ENCODE data around the gene CHD5.

CHD5 gene

DNA sequence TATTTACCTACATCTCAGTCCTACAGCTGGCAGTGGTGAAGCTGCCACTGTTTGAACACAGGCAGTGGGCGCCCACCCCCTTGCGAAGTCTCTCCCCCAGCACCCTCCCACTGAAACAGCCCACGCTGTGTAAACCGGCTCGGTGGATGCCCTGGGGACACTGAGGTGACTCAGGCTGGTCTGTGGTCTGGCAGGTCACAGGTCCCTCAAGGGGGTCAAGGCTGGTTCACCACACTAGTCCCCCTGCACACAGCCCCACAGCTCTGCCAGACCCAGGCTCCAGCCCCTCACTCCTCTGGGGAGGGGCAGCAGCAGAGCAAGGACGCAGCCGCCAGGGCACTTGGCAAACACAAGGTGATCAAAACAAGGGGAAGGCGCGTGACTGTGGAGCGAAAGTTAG, 7.6 kb downstream of the CHD5 start:
- DNase-seq (ENCODE audit: low read depth), result no peak

DNA sequence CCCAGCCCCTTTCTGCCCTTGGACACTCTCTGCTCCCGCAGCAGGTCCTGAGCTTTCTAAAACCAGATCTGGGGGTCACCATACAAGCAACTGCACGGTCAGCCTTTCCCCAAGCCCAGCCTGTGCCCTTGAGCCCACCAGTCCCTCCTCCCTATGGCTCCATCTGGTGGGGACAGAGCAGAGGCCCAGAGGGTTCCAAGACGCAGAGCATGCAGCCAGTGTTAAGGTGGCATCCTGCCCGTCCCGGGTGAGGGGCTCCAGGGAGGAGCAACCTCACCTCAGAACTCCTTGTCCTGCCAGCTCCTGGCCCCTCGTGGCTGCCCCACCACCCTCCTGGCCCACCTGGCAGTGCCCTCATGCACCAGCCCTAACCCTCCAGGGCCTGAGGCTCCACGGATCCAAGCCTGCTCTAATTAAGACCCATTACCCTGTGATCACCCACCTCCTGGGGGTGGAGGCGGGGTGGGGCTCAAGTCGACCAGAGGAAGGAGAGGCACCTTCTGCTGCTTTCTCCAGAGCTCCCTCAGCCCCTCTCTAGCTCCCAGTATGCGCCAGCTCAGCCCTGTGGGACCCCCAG, 8.5 kb downstream of the CHD5 start:
- no peak for DNase-seq (ENCODE audit: low read depth)

DNA sequence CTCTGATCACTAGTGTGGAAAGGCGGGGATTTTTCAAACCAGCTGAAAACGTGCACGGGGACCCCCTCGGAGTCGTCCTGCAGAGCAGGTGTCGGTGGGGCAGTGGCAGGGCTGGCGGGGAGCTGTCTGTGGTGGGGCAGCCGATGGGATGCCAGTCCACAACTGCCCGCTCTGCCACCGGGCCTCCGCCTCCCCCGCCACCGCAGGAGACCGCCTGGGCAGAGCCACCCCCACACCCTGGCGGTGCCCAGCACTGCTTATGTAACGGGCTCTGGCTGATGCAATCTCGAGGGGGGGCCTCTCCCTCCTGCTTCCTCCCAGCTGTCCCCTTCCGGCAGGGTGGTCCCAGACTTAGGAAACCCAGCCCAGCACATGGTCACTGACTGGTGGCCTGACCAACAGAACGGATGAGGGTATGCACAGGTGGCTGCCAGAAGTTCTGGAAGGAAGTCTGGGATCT, 9.3 kb downstream of the CHD5 start:
- no peak for DNase-seq (ENCODE audit: low read depth)

DNA sequence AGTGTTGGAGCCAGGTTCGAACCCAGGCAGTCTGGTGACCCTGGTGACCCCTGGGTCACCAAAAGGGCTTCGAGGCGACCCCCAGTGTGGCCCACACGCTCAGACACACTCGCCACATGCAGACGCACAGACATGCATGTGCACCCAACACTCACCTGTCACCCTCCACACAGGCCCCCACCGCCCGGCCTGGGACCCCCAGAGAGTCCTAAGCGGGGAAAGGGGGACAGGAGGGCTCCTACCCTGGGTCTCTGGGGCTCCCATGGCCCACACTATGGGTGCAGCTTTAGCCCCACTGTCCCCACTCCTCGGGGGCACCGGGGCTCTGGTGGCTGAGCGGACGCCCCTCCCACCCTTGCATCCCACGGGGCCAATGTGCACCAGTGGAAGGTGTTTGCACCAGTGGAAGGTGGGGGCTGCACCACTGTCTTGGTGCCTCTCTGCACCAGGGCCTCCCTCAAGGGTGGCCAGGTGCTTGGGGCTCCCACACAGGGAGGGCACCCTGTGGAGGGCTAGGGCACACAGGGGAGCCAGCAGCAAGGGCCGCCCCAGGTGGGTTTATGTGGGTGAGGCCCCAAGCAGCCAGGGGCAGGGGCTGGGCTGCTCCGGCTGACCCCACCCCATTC, 9.9 kb downstream of the CHD5 start:
- no peak for DNase-seq (ENCODE audit: low read depth)

DNA sequence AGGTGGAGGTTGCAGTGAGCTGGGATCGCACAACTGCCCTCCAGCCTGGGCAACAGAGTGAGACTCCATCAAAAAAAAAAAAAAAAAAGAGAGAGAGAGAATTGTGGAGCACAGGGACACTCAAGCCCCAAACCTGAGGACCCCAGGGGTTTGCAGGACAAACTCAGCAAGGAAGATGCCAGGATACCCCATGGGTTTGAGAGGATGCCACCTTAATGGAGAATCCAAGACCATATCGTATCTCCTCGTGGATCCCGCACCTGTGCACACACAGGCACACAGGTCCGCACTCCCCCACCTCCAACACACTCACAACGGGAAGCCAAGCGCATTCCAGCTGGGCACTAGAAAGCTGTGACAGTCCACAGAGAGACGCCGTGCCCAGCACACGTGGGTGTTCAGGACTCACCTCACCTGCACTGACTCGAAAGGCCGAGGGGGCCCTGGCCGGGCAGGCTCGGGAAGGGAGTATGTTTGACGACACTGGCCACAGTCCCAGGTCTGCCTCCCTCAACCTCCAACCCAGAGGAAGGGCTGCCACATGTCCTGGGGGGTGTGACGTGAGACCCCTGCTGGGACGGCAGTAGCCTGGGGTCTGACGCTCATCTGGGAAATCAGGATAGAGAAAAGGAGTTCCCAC, 11.1 kb downstream of the CHD5 start:
- DNase-seq (ENCODE audit: low read depth), result no peak

DNA sequence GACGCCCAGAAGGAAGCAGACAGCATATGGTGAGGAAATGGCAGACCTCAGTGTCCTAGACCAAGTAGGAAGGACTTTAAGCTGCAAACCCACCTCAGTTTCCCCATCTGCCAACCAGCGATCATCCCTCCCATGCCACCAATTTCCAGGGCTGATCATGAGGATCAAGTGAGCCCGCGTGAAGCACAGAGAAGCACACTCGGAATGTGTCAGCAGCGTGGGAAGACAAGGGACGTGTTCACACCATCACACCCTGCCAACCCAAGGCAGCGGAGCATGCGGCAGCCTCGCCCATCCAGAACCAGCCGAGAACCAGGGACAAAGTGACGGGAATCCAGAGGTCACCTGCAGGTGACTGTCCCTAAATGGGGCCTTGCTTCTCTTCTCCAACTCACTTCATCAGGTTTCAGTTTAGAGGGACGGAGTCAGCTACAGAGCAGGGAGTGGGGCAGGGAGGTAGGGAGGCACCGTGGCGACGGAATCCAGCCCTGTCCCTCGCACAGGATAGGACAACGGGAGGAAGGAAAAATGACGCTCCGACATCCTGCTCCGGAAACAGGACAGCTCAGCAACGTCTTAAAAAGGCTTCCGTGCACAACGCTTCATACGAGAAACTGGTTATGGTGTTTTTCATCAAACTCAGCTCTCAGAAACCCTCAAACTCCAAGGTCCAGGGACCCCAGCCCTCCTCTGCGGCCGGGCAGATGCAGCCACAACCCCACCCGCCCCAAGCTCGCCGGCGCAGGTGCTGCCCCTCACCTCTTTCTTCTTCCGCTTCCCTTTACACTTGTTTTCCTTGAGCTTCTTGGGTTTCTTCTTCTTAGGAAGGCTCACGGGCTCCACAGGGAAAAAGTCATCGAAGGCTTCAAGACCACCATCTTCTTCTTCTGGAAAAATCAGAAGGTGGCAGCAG, 12.5 kb downstream of the CHD5 start:
- DNase-seq (ENCODE audit: low read depth), result no peak

DNA sequence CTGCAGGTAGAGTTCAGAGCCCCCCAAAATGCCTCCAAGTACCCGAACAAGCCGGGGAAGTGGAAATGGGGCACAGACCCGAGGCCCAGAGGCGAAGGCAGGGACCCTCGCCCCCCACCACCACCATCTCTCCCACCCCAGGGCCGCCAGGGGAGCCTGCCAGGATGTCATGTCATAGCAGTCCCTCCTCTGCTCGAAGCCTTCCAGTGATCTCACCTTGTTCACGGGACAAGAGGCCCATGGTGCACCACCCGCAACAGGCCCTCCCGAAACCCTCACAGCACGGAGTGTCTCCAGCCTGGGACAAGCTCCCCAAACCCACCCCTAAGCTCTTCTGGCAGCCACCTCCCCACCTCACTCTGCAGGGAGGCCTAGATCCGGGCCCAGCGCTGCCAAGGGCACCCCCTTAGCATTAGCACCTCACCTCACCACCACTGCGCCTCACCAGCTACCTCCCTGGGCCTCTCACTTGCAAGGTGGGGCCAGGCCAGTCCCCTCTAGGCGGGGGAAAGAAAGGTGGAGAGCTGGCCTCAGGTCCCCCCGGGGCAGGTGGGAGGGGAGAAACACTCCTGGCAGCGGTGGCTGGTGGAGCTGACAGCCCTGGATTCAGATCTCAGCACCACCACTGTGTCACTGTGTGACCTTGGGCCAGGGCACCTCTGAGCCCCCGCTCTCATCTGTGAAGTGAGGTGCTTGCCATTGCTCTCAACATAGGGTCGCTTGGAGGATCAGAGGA, 13.3 kb downstream of the CHD5 start:
- DNase-seq (ENCODE audit: low read depth), result no peak

DNA sequence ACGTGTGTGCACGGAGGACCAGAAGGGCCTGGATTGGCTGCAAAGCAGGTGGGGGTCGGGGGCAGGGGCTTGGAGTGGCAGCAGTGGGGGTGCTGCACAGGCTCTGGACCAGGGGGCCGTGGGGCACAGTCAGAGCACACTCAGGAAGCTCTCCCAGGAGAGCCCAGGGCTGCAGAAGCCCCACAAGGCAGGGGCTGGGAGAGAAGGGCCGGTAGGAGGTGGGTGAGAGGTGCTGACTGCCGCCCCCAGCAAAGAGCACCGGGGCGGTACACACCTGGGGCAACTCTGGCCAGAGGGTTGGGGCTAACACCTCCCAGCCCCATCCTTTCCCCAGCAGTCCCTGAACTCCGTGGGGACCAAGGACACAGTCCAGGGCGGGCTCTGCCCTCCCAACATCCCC, 13.9 kb downstream of the CHD5 start:
- no peak for DNase-seq (ENCODE audit: low read depth)

DNA sequence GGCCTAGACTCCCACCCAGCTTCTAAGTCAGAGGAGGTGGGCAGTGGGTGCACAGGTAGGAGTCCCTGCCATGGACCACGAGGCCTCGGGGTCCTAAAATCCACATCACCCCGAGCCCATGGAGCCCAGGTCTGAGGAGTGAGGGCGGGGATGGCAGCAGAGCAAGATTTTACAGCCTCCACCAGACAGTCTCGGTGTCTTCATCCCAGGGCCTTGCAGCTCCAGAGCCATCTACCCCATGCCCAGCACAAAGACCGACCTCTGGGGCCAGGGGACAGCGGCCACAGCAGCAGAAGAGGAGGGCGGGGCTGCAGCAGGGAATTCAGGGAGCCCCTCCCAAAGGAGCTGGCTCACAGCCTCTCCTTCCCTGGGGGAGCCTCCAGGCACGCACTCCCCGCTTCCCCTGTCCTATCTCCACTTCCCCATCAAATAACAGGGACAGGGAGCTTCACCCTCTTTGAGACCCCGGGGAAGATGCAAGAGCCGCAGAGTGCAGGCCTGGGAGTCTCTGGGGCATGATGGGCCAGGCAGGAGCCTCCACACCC, 14.6 kb downstream of the CHD5 start:
- no peak for DNase-seq (ENCODE audit: low read depth)

DNA sequence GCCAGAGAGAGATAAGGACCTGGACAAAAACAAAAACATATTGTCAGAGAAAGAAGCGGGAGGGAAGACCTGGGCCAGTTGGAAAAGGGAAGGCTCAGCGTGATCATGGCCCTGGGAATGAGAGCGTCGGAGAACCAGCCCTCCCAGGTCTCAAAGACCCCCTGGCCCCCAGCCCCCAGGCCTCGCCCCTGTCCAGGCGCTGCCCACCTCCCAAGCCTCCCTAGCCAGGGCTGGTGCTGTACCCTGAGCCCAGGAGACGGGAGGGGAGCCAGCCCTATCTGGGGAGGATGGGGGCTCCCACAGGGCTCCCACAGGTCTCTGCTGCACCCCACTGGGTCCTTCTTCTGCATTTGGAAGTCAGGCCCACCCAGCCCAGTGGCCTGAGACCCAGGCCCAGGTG, 15.1 kb downstream of the CHD5 start:
- no peak for DNase-seq (ENCODE audit: low read depth)

DNA sequence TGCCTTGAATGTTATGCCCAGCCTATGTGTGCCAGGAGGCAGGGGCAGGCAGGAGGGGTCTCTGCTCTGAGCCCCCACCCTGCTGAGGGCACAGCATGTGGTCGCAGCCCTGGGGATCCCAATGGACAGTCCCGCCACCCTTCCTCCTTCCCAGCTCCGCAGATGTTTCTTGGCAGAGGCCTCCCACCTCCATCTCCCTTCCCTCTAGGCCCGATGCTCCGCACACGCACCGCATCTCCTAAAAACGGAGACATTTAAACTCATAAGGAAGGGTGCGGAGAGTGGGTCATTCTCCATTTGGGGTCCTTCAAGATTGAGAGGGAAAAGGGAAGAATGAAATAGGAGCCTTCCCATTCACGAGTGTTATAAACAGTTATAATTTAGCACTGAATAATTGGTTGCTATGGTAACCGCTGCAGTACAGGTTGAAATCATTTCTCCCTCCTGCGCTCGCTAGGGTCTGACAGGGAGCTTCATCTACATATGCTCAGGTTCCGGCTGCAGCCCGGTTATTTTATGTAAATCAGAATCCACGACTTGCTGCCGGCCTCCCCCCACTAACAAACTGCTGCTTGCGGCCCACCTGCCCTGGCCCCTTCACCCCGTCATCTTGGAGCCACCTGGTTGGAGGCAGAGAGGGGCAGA, 16.0 kb downstream of the CHD5 start:
- DNase-seq (ENCODE audit: low read depth), result no peak

DNA sequence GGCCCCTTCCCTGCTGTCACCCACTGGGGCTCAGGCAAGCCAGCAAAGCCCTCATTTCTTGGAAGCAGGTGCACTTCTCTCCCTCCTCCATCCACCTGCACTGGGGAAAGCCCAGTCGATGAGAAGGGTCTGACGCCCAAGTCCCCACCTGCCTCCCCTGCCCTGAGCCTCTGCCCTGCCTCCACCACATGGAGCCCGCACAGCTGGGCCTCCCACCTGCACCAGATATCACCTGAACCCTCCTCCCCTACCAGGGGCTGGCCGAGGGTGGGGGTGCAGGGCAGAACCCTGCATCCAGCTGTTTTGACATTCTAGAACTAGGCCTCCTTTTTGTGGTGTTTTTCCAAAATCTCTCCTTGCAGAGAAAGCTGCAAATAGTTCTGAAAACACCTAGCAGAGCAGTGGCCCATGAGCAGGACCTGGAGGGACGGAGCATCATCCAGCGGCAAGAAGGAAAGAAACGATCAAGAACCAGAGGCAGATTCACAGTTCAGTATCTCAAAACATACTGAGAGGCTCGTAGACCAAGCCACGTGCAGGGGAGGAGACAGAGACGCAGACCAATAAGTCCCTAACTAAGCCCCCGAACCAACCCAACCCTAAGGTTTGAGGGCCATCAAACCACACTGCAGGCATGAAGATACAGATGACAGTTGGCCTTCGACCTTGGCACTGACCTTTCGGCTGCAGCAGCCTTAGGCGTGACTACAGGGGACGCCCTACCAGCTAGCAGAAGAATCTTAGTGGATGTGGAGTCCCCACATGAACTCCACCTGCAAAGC, 16.7 kb downstream of the CHD5 start:
- DNase-seq (ENCODE audit: low read depth), result no peak

DNA sequence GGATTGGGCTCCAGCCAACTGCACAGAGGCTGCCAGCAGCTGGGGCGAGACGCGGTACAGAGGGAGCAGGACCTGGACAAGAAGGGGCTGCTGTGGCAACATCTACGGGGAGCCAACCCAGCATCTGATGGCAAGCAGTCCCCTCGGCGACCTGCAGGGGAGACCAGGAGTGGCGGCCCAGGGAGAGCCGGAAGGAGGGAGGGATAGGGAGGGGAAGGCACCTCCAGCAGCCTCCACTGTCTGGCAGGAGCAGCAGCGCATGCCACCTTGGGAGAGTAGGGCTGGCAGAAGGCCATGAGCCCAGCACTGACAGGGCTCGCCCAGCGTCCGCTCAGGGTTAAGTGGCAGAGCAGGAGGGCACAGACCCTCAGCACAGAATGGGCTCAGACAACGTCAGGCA, 17.3 kb downstream of the CHD5 start:
- no peak for DNase-seq (ENCODE audit: low read depth)

DNA sequence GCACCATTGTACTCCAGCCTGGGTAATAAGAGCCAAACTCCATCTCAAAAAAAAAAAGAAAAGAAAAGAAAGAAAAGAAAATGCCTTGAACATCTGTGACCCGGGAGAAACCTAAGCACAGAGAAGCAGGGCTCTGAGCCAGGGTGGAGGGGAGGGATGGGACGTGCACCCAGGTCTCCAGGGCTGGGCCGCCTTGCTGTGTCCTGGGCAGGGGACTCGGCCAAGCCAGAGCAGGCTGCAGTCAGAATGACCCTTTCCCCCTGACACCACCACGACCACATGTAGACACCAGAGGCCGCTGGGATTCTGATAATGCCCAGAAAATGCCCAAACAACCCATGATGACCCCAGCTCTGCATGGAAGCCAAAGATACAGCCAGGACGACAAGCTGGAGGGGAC, 17.8 kb downstream of the CHD5 start:
- DNase-seq (ENCODE audit: low read depth), result no peak

DNA sequence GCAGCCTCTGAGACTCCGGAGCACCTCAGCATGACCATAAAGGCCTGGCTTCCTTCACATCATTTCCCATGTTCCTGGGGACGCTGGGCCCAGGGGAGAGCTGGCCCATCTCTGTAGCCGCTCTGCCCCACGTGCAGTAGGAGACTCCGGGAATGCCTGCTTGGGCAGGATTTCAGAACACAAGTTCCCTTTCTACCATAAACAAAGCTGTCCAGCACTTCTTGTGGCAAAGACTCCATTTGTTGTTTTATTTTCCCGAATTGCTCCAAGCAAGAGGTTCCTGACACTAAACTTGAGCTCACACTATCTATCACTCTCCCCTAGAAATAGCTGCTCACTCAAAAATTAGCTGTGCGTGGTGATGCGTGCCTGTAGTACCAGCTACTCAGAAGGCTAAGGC, 21.9 kb downstream of the CHD5 start:
- no peak for DNase-seq (ENCODE audit: low read depth)

DNA sequence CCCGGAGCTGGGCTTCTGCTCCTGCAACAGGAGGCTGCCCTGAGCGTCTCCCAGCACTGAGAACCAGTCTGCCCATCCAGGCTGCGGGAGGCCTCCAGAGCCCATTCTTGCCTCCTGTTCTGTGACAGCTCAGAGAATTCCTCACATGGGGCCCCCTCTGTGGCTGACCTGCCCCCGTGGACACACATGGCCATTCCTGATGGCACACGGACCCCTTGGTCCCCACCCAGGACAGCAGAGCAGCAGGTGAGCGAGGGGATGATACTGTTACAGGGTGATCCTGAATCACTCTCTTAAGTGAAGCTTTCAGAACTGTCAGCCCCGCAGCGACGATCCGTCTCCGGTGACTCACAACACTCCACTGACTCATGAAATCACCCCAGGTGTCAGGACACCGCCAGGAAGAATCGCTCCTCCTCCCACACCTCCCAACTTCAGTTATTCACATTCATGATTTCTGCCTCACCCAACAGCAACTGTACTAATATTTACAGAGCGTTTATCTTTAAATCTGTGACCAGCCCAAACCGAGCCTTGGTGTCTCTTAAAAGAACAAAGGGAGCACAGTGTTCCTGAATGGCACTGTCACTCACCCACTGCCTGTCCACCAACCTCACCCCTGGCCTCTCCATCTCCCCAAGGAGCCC, 22.5 kb downstream of the CHD5 start:
- DNase-seq (ENCODE audit: low read depth), result no peak

DNA sequence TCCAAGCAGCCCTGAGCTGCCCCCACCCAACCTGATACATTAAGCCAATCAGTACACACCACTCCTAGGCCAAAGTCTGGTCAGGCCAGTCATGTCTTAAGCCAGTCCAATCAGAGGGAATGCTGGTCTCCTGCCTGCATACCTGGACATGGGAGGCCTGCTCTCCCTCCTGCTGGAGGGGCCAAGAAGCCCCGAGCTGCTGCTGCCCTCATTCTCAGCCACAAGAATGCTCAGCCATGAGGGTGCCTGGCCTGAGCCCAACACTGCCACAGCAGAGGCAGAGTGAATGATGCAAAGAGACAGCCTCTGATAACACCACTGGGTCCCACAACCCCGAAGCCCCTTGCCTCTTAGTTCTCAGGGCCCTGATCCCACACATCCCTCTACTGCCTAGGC, 23.0 kb downstream of the CHD5 start:
- no peak for DNase-seq (ENCODE audit: low read depth)

DNA sequence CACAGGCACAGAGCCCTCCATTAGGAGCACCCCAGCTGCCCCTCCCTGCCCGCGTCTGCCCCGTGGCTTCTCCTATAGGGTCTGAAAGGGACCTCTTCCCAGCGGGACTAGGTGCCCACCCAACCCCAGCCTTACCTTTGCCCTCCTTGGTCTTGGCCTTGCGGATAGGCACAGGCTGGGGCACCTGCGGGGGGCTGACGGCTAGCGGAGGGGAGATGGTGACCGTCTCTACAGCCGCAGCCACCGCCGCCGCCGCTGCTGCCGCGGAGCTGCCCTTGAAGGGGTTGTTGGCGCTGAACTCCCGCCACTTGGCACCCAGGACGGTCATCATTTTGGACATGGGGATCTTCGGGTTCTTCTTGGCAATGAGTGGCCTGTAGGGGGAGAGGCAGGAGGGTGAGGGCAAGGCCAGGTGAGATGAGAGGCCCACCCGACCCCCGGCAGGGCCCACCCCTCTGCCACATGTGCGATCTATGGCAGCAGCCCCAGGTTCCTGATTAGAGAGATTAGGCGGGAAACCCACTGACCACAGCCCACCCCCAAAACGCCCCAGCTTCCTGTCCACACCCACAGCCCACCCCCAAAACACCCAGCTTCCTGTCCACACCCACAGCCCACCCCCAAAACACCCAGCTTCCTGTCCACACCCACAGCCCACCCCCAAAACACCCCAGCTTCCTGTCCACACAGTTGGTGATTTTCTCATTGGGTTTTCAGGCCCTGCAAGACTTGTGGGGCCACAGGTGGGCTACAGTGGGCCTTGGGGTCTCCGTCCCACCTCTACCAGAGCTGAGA, 25.4 kb downstream of the CHD5 start:
- DNase-seq (ENCODE audit: low read depth), result no peak

DNA sequence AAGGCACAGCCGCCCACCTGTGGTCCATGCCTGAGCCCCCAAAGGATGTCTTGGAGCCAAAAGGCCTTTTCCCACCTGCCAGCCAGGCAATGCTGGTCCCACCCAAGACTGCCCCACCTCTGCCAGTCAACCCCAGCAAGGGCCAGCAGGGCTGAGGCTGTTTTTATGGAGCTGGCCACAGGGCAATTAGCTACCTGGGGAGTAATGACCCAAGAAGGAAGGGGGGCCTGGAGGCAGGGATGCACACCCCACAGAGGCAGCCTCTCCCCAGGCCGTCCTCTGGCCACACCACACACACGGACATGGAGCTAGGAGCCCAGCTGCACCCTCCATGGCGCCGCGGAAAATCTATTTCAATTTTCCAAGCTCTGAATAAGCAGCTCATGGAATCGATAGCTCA, 27.2 kb downstream of the CHD5 start:
- DNase-seq (ENCODE audit: low read depth), result no peak
